GM12878 (cell line): Measurements from ENCODE around the gene UPF1. TPM values are rescaled to one million over a fixed set of nuclear protein-coding genes. Genes with fewer than 3 reads are reported as not detected.

Experiments
- ATAC-seq: fragments of 200-7000 bp; cut with Tn5 transposase; 3 replicates; pipeline ENCODE4 v1.9.1; 2020; ENCODE audit warnings: mild to moderate bottlenecking, moderate library complexity
- BruUV-seq: library from RNA; stranded (reverse); fragments of 400-500 nt; replicated peaks from 2 replicates; lab custom pipeline; 2021; lab: Mats Ljungman, UMichigan
- CTCF ChIA-PET: fragments of 300-600 bp; sonication (Branson Sonifier 250); formaldehyde crosslinking; extraction: SDS; loops from one replicate; lab custom pipeline; 2021; ENCODE audit warnings: inconsistent platforms; lab: Yijun Ruan, JAX
- POLR2A ChIA-PET: fragments of 350-600 bp; formaldehyde crosslinking; extraction: SDS; loops from one replicate; lab custom pipeline; 2021; ENCODE audit warnings: inconsistent platforms; lab: Charles Lee
- RAD21 ChIA-PET: fragments of 300-600 bp; sonication (Branson Sonifier 250); formaldehyde crosslinking; loops from one replicate; lab custom pipeline; 2023; ENCODE audit warnings: antibody characterized with exemption; ENCODE audit not compliant: unreplicated experiment; lab: Charles Lee
- SMC1A ChIA-PET: fragments of 300-600 bp; sonication (Branson Sonifier 250); formaldehyde crosslinking; loops from one replicate; lab custom pipeline; 2023; ENCODE audit not compliant: unreplicated experiment, uncharacterized antibody; lab: Charles Lee
- DNase-seq: peaks from one replicate; pipeline ENCODE4 v3.0.0-alpha.2; 2011; ENCODE audit warnings: low read depth, low spot score
- FAIRE-seq: peaks from 3 replicates; lab custom pipeline; 2011; peaks lifted over from hg19 to GRCh38; lab: Jason Lieb, UNC
- H2AFZ ChIP-seq: 2 replicates; pipeline ENCODE4 v1.6.0; 2011; ENCODE audit warnings: low read depth, low read length, control low read depth; ENCODE audit not compliant: control insufficient read depth
- H3K27ac ChIP-seq: 2 replicates; pipeline ENCODE4 v1.5.1; 2011; ENCODE audit warnings: control low read depth; ENCODE audit not compliant: control insufficient read depth, insufficient read depth
- H3K27me3 ChIP-seq, 2 experiments: replicated peaks in 1 of 2; 2 replicates each; pipeline versions ENCODE4 v1.6.0 to v1.6.1; 2011; ENCODE audit warnings: low read length in 1 of 2; ENCODE audit not compliant: control insufficient read depth in 2 of 2, insufficient read depth in 2 of 2
- H3K36me3 ChIP-seq, 2 experiments: 2 replicates each; pipeline ENCODE4 v1.5.1; 2011; ENCODE audit warnings: low read length in 1 of 2; ENCODE audit not compliant: control insufficient read depth in 2 of 2, insufficient read depth in 2 of 2
- H3K4me1 ChIP-seq: 2 replicates; pipeline ENCODE4 v1.6.1; 2011; ENCODE audit warnings: mild to moderate bottlenecking, low read length, moderate library complexity, mixed read lengths; ENCODE audit not compliant: control insufficient read depth, insufficient read depth
- H3K4me2 ChIP-seq: 2 replicates; pipeline ENCODE4 v1.6.0; 2011; ENCODE audit warnings: control low read depth; ENCODE audit not compliant: control insufficient read depth, insufficient read depth
- H3K4me3 ChIP-seq: fragments of 200-600 bp; sonication (generic); 2 replicates; pipeline ENCODE4 v1.5.1; 2016
- H3K79me2 ChIP-seq: 2 replicates; pipeline ENCODE4 v1.6.0; 2011; ENCODE audit warnings: low read length; ENCODE audit not compliant: control insufficient read depth, insufficient read depth
- H3K9ac ChIP-seq: 2 replicates; pipeline ENCODE4 v1.8.0; 2011; ENCODE audit warnings: low read length, control low read depth, mixed read lengths; ENCODE audit not compliant: control insufficient read depth, insufficient read depth
- H3K9me3 ChIP-seq: replicated peaks from 3 replicates; pipeline ENCODE4 v1.5.1; 2011; ENCODE audit warnings: mild to moderate bottlenecking, low read length; ENCODE audit not compliant: control insufficient read depth, insufficient read depth
- H4K20me1 ChIP-seq: 2 replicates; pipeline ENCODE4 v1.6.0; 2011; ENCODE audit not compliant: control insufficient read depth, insufficient read depth
- EZH2 ChIP-seq: IDR thresholded peaks from 2 replicates; pipeline ENCODE4 v1.6.1; 2012; ENCODE audit warnings: low read depth, mild to moderate bottlenecking, control low read depth, inconsistent platforms, low read length, borderline replicate concordance; ENCODE audit not compliant: control insufficient read depth
- NR2C2 ChIP-seq: IDR thresholded peaks from 2 replicates; pipeline ENCODE4 v1.6.1; 2011; ENCODE audit warnings: borderline replicate concordance, low read depth; ENCODE audit not compliant: control insufficient read depth, insufficient read length
- POLR2A ChIP-seq: IDR thresholded peaks from 2 replicates; pipeline ENCODE4 v1.6.1; 2011; ENCODE audit warnings: low read depth, mild to moderate bottlenecking, low read length
- POLR2AphosphoS5 ChIP-seq: IDR thresholded peaks from 2 replicates; pipeline ENCODE4 v1.6.1; 2011; ENCODE audit warnings: mild to moderate bottlenecking, low read length, inconsistent platforms
- WGBS: methylation state at CpG from one replicate; pipeline ENCODE4 v1.1.6; 2016; ENCODE audit warnings: low lambda C conversion rate; ENCODE audit not compliant: insufficient replicate concordance, insufficient coverage; ENCODE audit errors: missing lambda C conversion rate; 5-methylcytosine and 5-hydroxymethylcytosine counted together
- in situ Hi-C: fragments of 300-500 bp; cut with MboI; formaldehyde crosslinking; loops from 9 replicates; pipeline ENCODE4 v1.14.3; 2018; ENCODE audit warnings: mixed read lengths
- intact Hi-C: fragments of 100-400 bp; cut with micrococcal nuclease; formaldehyde crosslinking; loops from one replicate; pipeline ENCODE4 v1.14.2; 2022; ENCODE audit not compliant: unreplicated experiment
- polyA plus RNA-seq, 11 experiments: library from polyadenylated mRNA; depleted of rRNA in 4 of 11; unstranded in 6 of 11; stranded (reverse) in 5 of 11; fragments of >200 nt; fragmentation: Nextera tagmentation in 4 of 11; fragmentation: Illumina TruSeq in 1 of 11; extraction: Ambion mirVana in 4 of 11; extraction: Trizol in 1 of 11; gene quantifications; 1 replicate in 1 of 11; 2 replicates in 10 of 11; pipeline versions ENCODE4 v1.2.1 to v1.2.3, GENCODE V29; 2011 to 2016; ENCODE audit warnings: inconsistent platforms in 2 of 11, missing spikeins in 2 of 11, low read depth in 1 of 11
- total RNA-seq, 4 experiments: library from RNA; depleted of rRNA in 3 of 4; stranded (reverse); fragments of >200 nt in 3 of 4; fragmentation: Illumina TruSeq in 1 of 4; extraction: Trizol in 1 of 4; gene quantifications; 2 replicates each; pipeline versions ENCODE4 v1.2.1 to v1.2.3, GENCODE V29; 2013 to 2021
- TF ChIP-seq, protein P1 (sequence below): fragments of 450-650 bp; IDR thresholded peaks from 2 replicates; pipeline ENCODE4 v1.6.1; 2016; ENCODE audit warnings: mild to moderate bottlenecking

Gene UPF1
- total and polyA plus RNA-seq, 10 of the 15 experiments (the other 5 are each of a cell fraction or from before 2014, with no cell fraction given), result 0.58 to 80.9 (median 18.7) TPM

DNA sequence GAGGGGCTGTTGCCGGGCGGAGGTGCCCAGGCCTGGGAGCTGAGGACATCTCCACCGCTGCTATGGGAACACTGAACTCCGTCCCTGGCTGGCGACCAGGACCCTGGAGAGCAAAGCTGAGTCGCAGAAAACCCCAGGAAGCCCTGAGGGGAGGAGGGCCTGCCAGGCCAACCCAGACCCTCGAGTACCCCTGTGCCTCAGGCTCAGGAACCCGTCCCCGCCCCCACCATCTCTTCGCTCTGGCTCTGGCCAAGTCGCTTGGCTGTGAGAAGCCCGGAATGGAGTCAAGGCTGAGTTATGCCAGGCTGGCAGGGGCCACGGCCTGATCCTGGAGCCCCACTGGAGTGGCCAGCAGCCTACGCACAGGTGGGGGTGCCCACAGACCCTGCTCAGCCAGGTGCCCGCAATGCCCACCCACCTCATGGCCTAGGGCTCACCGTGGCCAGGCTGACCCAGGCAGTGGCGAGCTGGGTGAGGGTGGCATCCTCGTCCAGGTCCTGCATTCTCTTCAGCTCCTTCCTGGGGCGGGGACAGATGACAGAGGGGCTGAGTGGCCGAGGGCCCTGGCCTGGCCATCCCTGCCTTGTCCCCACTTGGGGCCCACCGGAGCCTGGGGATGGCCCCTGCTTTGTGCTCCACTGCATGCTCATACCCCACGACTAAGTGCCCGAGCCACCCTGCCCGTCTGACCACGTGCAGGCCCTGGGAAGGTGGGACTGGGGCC lies 72.7 kb downstream of the UPF1 start:
- WGBS, result 92% methylated on average over 24 of the region's 25 CpGs
- TF ChIP-seq, protein P1, sequence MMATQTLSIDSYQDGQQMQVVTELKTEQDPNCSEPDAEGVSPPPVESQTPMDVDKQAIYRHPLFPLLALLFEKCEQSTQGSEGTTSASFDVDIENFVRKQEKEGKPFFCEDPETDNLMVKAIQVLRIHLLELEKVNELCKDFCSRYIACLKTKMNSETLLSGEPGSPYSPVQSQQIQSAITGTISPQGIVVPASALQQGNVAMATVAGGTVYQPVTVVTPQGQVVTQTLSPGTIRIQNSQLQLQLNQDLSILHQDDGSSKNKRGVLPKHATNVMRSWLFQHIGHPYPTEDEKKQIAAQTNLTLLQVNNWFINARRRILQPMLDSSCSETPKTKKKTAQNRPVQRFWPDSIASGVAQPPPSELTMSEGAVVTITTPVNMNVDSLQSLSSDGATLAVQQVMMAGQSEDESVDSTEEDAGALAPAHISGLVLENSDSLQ, result no peak
- TF ChIP-seq POLR2A, result 0 out of 2 replicates have a peak, but pooled peaks have one; percentile 28
- H2AFZ ChIP-seq, result no peak overlapping the region
- intact Hi-C loops, result no loop called here
- H3K4me1 ChIP-seq, result no peaks in the 10 kb centered on the region
- ATAC-seq, result no peak
- in situ Hi-C loops, result no loop called here
- H3K27ac ChIP-seq, result no peak overlapping the region
- no peak for DNase-seq
- no peak overlapping the region for H3K4me2 ChIP-seq
- no peak overlapping the region for H3K9ac ChIP-seq
- no peaks in the 10 kb centered on the region for H4K20me1 ChIP-seq
- FAIRE-seq, result no peak
- ChIA-PET CTCF (no interaction called here), POLR2A (no interaction called here), SMC1A (no interaction called here), RAD21 (no interaction called here)
- no peaks in the 10 kb centered on the region for H3K79me2 ChIP-seq
- peaks cover 2 to 8% of the 10 kb centered on the region in 2 experiments; a peak in 3 of 4 replicates for H3K36me3 ChIP-seq
- no peaks in the 10 kb centered on the region for H3K9me3 ChIP-seq
- H3K27me3 ChIP-seq, result no peaks in the 10 kb centered on the region
- BruUV-seq, result no TSS peak
- no peak overlapping the region for H3K4me3 ChIP-seq

DNA sequence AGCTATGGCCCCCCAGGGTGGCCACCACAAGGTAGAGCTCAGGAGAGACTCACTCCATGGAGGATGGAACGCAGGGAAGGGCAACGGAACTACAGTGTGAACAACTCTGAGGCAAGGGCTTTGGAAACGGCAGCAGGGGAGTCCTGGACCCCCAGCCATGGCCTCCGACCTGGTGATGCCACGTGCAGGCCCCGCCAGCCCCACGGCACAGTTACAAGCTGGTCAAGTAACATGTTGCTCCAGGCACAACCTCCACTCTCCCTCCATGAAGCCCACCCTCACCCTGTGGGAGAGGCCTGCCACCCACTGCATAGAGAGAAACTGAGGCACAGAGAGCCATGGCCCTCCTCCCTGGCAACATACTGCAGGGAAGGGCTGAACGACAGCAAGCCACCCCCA lies 73.3 kb downstream of the UPF1 start:
- H2AFZ ChIP-seq, result no peak overlapping the region
- intact Hi-C loops, result no loop called here
- RAD21 ChIA-PET, result no interaction called here
- 93% methylated on average over 8 of the region's 8 CpGs for WGBS
- peak; percentile 5 for TF ChIP-seq POLR2AphosphoS5
- no peak for TF ChIP-seq EZH2
- no peak for TF ChIP-seq NR2C2
- TF ChIP-seq, all 136 proteins: peak for 1
- H4K20me1 ChIP-seq, result no peaks in the 10 kb centered on the region
- no peaks in the 10 kb centered on the region for H3K4me1 ChIP-seq
- DNase-seq (no peak), ATAC-seq (no peak), FAIRE-seq (no peak)
- H3K9me3 ChIP-seq, result no peaks in the 10 kb centered on the region
- no peak overlapping the region for H3K4me2 ChIP-seq
- no peaks in the 10 kb centered on the region for H3K27me3 ChIP-seq
- CTCF ChIA-PET, result no interaction called here
- BruUV-seq, result no TSS peak
- in situ Hi-C loops, result no loop called here
- POLR2A ChIA-PET, result no interaction called here
- SMC1A ChIA-PET, result no interaction called here
- H3K27ac ChIP-seq, result no peak overlapping the region
- H3K79me2 ChIP-seq, result no peaks in the 10 kb centered on the region
- H3K4me3 ChIP-seq, result no peak overlapping the region
- peaks cover 7 to 8% of the 10 kb centered on the region in 2 experiments; a peak in 3 of 4 replicates for H3K36me3 ChIP-seq
- no peak overlapping the region for H3K9ac ChIP-seq
